Measurements from ENCODE around the gene LRRFIP2.
"Not testable (repeated sequence)": the region's sequence is repeated elsewhere in the genome, so short reads cannot be mapped to it uniquely, and the experiment has no call there.

LRRFIP2 gene, protein sequence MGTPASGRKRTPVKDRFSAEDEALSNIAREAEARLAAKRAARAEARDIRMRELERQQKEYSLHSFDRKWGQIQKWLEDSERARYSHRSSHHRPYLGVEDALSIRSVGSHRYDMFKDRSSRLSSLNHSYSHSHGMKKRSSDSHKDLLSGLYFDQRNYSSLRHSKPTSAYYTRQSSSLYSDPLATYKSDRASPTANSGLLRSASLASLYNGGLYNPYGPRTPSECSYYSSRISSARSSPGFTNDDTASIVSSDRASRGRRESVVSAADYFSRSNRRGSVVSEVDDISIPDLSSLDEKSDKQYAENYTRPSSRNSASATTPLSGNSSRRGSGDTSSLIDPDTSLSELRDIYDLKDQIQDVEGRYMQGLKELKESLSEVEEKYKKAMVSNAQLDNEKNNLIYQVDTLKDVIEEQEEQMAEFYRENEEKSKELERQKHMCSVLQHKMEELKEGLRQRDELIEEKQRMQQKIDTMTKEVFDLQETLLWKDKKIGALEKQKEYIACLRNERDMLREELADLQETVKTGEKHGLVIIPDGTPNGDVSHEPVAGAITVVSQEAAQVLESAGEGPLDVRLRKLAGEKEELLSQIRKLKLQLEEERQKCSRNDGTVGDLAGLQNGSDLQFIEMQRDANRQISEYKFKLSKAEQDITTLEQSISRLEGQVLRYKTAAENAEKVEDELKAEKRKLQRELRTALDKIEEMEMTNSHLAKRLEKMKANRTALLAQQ

GRCh38 chr3:37174532-37175126 is at the start of gene LRRFIP2:
LRRFIP2 (minus strand) TSS chr3:37174582; CDS start chr3:37148983, 25,599 bp downstream.
- in situ Hi-C loops (cut with MboI; ENCODE audit: low sequenced_read_pairs), result no loop called here

DNA sequence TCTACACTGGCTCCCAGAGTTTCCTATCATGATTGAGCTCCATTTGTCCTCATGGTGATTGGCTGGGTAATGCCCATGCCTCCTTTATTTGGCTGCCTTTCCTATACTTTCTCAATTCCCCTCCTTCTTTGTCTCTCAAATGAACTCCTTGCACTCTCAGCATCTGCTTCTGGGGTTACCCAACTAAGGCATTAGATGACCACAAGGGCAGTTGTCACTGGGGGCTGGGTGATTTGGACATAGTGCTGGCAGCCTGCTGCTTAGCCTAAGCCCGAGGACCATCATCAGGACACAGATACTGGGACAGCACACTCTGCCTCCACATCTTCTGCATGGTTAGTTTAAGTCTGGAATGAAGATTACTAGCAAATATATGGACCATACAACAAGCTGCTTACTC is 49.2 kb upstream of the LRRFIP2 start:
- in situ Hi-C loops (cut with MboI; ENCODE audit: low sequenced_read_pairs), result no loop called here

DNA sequence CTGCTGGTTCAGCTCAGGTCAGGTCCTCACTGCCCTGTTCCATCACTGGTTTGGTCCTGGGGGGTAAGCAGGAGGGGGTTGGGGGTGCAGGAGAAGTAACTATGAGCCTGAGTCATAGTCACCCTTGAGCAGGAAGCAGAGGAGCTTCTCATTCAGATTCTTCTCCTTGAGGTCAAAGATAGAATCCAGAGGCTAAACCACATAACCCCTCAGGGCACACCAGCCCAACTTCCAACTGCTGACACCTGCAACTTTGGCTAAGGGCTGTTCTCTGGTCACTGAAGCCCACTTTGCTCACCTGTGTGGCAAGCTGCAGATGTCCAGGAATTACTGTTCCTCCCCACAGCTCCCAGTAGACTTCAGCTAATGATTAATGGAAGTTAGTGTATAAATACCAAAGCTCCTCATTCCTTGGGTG is 48.8 kb upstream of the LRRFIP2 start:
- in situ Hi-C loops (cut with MboI; ENCODE audit: low sequenced_read_pairs), result no loop called here

DNA sequence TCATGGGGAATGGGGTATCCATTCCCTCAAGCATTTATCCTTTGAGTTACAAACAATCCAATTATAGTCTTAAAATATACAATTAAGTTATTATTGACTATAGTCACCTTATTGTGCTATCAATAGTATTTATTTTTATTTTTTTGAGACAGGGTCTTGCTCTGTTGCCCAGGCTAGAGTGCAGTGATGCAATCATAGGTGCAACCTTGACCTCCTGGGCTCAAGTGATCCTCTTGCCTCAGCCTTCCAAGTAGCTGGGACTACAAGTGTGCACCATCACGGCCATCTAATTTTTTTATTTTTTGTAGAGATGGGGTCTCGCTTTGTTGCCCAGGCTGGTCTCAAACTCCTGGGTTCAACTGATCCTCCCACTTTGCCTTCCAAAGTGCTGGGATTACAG is 48.2 kb upstream of the LRRFIP2 start:
- in situ Hi-C loops (cut with MboI; ENCODE audit: low sequenced_read_pairs), result not testable (repeated sequence)

DNA sequence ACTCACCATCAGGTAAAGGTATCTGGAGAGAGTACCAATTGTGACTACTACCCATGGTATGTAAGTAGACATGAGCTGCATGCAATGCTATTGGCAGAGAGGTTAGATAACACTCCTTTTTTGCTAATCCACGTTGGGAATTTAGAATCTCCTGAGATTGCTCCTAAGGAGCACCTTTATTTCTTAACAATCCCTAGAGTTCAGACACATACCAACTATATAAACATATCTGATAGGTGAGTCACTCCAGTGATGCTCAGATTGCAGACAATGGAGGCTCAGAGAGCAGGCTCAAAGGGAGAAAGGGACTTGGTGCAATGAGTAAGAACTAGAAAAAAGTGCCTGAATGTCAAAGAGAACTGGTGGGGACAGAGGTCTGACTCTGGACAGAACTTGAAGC is 47.0 kb upstream of the LRRFIP2 start:
- in situ Hi-C loops (cut with MboI; ENCODE audit: low sequenced_read_pairs), result no loop called here

GRCh38 chr3:37219266-37219665 is 44.9 kb upstream of the LRRFIP2 start:
- in situ Hi-C loops (cut with MboI; ENCODE audit: low sequenced_read_pairs), result no loop called here

GRCh38 chr3:37218206-37218605 is 43.8 kb upstream of the LRRFIP2 start:
- in situ Hi-C loops (cut with MboI; ENCODE audit: low sequenced_read_pairs), result no loop called here

GRCh38 chr3:37217098-37217849 is 42.9 kb upstream of the LRRFIP2 start:
- in situ Hi-C loops (cut with MboI; ENCODE audit: low sequenced_read_pairs), result no loop called here

DNA sequence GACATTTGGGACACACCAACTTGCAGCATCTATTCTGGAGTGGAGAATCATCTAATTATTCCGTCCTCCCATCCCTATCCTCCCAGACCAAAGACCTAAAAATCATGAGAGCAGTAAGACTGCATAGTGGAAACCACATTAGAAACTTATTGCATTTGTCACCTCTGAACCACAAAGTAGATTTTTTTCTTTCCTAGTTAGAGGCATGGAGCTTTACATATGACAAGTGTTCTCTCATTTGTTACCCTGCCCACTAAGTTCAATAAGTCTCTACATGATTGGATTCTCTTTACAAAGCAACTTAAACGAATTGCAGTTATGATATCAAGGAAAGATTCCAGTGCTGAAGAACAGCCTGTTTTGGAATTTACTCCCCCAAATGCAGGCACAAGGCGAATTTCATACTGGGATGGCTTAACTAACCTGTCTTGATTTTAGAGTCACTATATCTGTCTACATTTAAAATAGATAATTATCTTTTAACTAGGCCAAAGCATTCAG is 42.3 kb upstream of the LRRFIP2 start:
- in situ Hi-C loops (cut with MboI; ENCODE audit: low sequenced_read_pairs), result no loop called here

DNA sequence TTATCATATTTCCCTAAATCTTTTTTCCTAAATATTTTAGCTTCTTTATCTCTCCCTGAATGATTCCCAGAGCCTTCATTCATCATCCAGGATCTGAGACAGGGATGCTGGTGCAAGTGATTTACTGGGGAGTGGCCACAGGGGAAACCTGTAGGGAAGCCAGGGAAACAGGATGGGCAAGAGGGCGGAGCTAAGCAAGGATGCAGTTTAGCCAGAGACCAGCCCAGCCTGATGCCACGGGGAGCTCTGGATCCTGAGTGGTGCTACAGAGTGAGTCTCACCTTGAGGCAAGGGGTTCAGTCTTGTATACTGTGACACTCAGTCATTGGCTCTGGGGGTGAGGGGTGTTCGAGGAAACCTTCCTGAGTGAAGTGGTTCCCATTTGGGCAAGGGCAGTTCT is 39.7 kb upstream of the LRRFIP2 start:
- in situ Hi-C loops (cut with MboI; ENCODE audit: low sequenced_read_pairs), result no loop called here

DNA sequence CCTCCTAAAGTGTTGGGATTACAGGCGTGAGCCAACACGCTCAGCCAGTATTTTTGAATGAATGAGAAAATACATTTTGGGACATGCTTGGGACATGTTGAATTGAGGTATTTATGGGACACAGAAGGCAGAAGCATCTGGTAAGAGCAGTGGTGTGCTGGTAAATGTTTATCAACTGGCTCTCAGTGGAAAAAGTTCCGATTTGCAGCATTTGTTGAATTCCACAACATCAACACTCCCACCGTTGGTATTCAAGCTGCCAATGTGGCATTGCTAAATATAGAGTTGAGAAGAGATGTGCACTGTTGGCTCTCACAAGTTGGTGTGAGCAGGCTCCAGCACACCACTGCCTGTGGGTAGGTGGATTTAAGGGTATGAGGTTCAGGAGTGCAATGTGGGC is 35.8 kb upstream of the LRRFIP2 start:
- in situ Hi-C loops (cut with MboI; ENCODE audit: low sequenced_read_pairs), result no loop called here

DNA sequence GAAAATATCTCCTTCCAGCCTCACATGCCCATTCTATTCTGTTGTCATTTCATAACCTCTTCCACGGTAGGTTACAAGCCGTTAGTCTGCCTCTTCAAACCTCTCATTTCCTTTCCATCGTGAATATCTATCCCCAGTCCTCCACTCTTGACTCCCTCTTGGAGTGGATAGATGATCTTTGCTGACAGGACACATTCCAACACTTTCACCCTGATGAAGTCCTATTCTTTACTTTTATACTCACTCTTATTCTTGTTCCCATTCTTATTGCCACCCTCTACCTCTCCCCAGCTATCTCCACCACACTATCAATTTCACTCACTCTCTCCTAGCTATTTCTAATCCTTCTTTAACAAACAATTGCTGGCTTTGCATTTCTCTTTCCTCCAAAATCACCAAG is 34.2 kb upstream of the LRRFIP2 start:
- in situ Hi-C loops (cut with MboI; ENCODE audit: low sequenced_read_pairs), result not testable (repeated sequence)

DNA sequence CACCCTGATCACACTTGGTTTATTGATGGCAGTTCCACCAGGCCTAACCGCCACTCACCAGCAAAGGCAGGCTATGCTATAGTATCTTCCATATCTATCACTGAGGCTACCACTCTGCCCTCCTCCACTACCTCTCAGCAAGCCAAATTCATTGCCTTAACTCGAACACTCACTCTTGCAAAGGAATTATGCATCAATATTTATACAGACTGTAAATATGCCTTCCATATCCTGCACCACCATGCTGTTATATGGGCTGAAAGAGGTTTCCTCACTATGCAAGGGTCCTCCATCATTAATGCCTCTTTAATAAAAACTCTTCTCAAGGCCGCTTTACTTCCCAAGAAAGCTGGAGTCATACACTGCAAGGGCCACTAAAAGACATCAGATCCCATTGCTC is 33.6 kb upstream of the LRRFIP2 start:
- in situ Hi-C loops (cut with MboI; ENCODE audit: low sequenced_read_pairs), result not testable (repeated sequence)

GRCh38 chr3:37206041-37206440 is 31.7 kb upstream of the LRRFIP2 start:
- in situ Hi-C loops (cut with MboI; ENCODE audit: low sequenced_read_pairs), result not testable (repeated sequence)

DNA sequence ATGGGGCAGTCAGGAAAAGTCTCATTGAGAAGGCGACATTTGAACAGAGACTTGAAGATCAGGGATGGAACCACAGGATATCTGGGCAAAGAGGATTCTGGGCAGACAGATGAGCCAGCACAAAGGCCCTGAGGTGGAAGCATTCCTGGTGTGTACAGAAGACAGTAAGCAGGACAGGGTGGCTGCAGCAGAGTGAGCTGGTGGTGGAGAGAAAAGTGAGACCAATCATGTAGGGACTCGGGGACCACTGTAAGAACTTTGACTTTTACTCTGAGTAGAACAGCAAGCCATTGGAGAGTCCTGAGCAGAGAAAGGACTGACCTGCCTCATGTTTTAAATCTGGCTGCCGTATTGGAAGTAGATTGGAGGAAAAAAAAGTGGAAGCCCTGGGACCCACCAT is 29.9 kb upstream of the LRRFIP2 start:
- in situ Hi-C loops (cut with MboI; ENCODE audit: low sequenced_read_pairs), result no loop called here

DNA sequence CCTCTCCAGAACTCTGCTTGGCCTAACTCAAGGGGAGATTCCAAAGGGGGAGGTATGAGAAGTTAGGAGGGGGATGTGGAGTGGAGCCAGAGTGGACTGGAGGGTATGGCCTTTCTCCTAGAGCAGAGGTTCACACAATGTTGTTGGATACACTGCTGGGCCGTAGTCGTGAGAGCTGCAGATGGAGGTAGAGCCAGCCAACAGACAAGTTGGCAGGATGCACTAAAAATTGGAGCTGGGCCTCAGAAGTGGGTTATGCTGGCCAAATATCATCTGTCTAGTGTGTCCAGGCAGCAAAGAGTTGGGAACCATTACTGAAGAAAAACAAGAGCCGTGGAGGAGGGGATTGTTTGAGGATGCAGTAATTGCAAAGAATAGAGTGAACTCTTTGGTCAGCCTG is 27.7 kb upstream of the LRRFIP2 start:
- in situ Hi-C loops (cut with MboI; ENCODE audit: low sequenced_read_pairs), result no loop called here

DNA sequence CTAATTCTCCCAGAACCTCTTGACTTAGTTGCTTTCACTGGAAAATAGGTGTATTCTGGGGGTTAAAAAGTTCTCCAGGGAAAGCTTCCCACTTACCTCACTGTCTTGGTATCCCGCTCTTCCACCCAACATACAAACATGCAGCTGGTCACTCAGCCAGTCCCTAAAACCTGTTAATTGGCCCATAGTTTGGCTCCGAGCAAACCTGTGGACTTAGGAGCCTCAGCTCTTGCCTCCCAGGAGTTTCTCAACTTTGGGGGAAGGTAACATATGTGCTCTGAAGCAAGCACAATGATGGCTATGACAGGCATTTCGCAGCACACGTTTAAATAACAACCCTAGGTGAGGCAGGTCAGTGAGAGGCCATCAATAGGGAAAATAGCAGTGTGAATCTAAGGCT is 25.8 kb upstream of the LRRFIP2 start:
- in situ Hi-C loops (cut with MboI; ENCODE audit: low sequenced_read_pairs), result no loop called here

DNA sequence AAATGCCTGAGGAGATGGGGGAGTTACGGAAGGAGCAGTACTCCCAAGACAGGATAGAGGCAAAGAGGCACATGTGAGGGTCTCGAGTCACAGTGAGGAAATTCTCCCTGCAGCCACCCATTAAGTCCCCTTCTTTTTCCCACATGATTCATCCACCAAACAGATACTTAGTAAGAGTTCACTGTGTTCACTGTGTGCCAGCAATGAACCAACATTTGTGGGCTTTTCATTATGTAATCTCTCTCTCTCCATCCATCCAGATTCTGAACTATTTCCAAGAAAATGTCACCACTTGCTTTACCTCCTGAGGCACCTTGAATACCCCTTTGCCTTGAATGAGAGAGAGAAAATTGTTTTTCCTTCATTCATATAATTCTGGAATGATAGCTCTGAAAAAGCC is 24.6 kb upstream of the LRRFIP2 start:
- in situ Hi-C loops (cut with MboI; ENCODE audit: low sequenced_read_pairs), result no loop called here

GRCh38 chr3:37198547-37198946 is 24.2 kb upstream of the LRRFIP2 start:
- in situ Hi-C loops (cut with MboI; ENCODE audit: low sequenced_read_pairs), result no loop called here

DNA sequence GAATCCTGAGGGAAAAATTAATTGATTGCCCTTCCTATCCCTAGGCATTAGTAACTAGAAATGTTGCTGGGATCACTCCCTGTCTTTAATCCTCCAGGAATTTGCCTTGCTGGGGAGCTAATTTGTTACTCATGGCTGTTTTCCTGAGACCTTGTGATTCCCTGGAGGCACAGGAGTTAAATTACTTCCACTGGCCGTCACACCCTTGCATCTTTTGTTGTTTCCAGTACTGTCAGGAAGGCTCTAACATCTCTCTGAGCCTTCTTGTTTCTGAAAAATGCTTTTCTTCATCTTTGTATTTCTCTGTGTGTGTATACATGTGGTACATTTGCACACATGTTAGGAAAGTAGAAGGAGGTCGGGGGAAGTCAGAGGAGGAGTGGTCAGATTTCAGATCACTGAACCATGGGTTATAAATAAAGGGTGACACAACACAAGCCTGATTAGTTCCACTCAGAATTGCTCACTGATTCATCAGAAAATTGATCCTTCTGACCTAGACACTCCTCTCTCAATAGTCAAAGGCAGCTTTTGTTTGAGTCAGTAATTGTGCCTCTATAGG is 23.5 kb upstream of the LRRFIP2 start:
- in situ Hi-C loops (cut with MboI; ENCODE audit: low sequenced_read_pairs), result no loop called here

GRCh38 chr3:37194533-37194932 is 20.2 kb upstream of the LRRFIP2 start:
- in situ Hi-C loops (cut with MboI; ENCODE audit: low sequenced_read_pairs), result no loop called here

Data from HL-60/S4 treated with phorbol 12-myristate 13-acetate at 8.2 ng/mL for 4 days and 3 days (cell line).